ENCODE results near the gene COL4A6.

Gene COL4A6

GRCh38 chrX:108270739-108271396 is 167.4 kb downstream of the COL4A6 start:
- no peak for DNase-seq

GRCh38 chrX:108270280-108270679 is 167.9 kb downstream of the COL4A6 start:
- no peak for DNase-seq

- no peak for DNase-seq
Measured at GRCh38 chrX:108268434-108269080, 169.7 kb downstream of the COL4A6 start.

GRCh38 chrX:108267557-108267956 is 170.7 kb downstream of the COL4A6 start:
- no peak for DNase-seq

GRCh38 chrX:108264376-108264775 is 173.8 kb downstream of the COL4A6 start:
- DNase-seq = no peak

- no peak for DNase-seq
Measured at GRCh38 chrX:108261549-108262203, 176.5 kb downstream of the COL4A6 start.

- no peak for DNase-seq
Measured at GRCh38 chrX:108257556-108257955, 180.7 kb downstream of the COL4A6 start.

- no peak for DNase-seq
Measured at GRCh38 chrX:108254636-108255035, 183.6 kb downstream of the COL4A6 start.

- peak; percentile 17 for DNase-seq
Measured at GRCh38 chrX:108250654-108251579, 187.3 kb downstream of the COL4A6 start.

- no peak for DNase-seq
Measured at GRCh38 chrX:108246304-108246954, 191.8 kb downstream of the COL4A6 start.

GRCh38 chrX:108245462-108245861 is 192.8 kb downstream of the COL4A6 start:
- DNase-seq = no peak

- no peak for DNase-seq
Measured at GRCh38 chrX:108235986-108236385, 202.2 kb downstream of the COL4A6 start.

GRCh38 chrX:108230574-108230973 is 207.6 kb downstream of the COL4A6 start:
- DNase-seq = no peak

GRCh38 chrX:108224727-108225621 is 213.2 kb downstream of the COL4A6 start:
- DNase-seq = no peak

GRCh38 chrX:108224218-108224617 is 214.0 kb downstream of the COL4A6 start:
- no peak for DNase-seq

GRCh38 chrX:108223585-108223984 is 214.6 kb downstream of the COL4A6 start:
- no peak for DNase-seq

GRCh38 chrX:108221301-108221864 is 216.8 kb downstream of the COL4A6 start:
- DNase-seq = no peak

GRCh38 chrX:108219949-108220601 is 218.1 kb downstream of the COL4A6 start:
- DNase-seq = no peak

GRCh38 chrX:108217876-108218275 is 220.3 kb downstream of the COL4A6 start:
- DNase-seq = peak; percentile 38

- DNase-seq = no peak
Measured at GRCh38 chrX:108216919-108217571, 221.2 kb downstream of the COL4A6 start.
